Measurements from ENCODE around the gene BTBD1. TPM values are rescaled to one million over a fixed set of nuclear protein-coding genes. Genes with fewer than 3 reads are reported as not detected.

BTBD1 gene
- total and polyA plus RNA-seq, 2 donors: 44.4 to 61.1 TPM

- no peak for DNase-seq (ENCODE audit: low read depth in 6 of 9, low spot score in 9 of 9)
- H3K36me3 ChIP-seq (ENCODE audit: control insufficient read depth in 2 of 2, insufficient read depth in 2 of 2, low read length in 1 of 2): no peaks in the 10 kb centered on the region
- peaks cover 12 to 18% of the 10 kb centered on the region in 2 donors for H3K4me1 ChIP-seq (ENCODE audit: control insufficient read depth in 2 of 2, insufficient read depth in 2 of 2, low read length in 2 of 2)
- H3K9me3 ChIP-seq (ENCODE audit: control insufficient read depth in 2 of 2, insufficient read depth in 1 of 2, low read length in 1 of 2): peaks cover 0 to under 1% of the 10 kb centered on the region in 2 donors
- no peaks in the 10 kb centered on the region for H3K27me3 ChIP-seq (ENCODE audit: control insufficient read depth in 2 of 2, insufficient read depth in 1 of 2, low read length in 1 of 2)
- no peak overlapping the region for H3K4me3 ChIP-seq (ENCODE audit: low read length in 2 of 2)
- H3K27ac ChIP-seq (ENCODE audit: low read depth in 1 of 2, low read length in 1 of 2): peak overlapping the region in 1 of 2 donors; percentile 44
- WGBS: 88% methylated on average over 6 of the region's 6 CpGs
These were observed 1.0 kb upstream of the BTBD1 start for GRCh38 chr15:83068054-83068453.

GRCh38 chr15:83067638-83067962, 548 bp upstream of the BTBD1 start:
- 83% methylated on average over 12 of the region's 12 CpGs for WGBS
- Histone ChIP-seq H3K4me1 (ENCODE audit: control insufficient read depth in 2 of 2, insufficient read depth in 2 of 2, low read length in 2 of 2) (peaks cover 12 to 18% of the 10 kb centered on the region in 2 donors), H3K27ac (ENCODE audit: low read depth in 1 of 2, low read length in 1 of 2) (peak overlapping the region; percentile 44 to 94), H3K36me3 (ENCODE audit: control insufficient read depth in 2 of 2, insufficient read depth in 2 of 2, low read length in 1 of 2) (no peaks in the 10 kb centered on the region), H3K4me3 (ENCODE audit: low read length in 2 of 2) (peak overlapping the region; percentile 63 to 98), H3K27me3 (ENCODE audit: control insufficient read depth in 2 of 2, insufficient read depth in 1 of 2, low read length in 1 of 2) (no peaks in the 10 kb centered on the region), H3K9me3 (ENCODE audit: control insufficient read depth in 2 of 2, insufficient read depth in 1 of 2, low read length in 1 of 2) (no peaks in the 10 kb centered on the region)
- DNase-seq (ENCODE audit: low read depth in 6 of 9, low spot score in 9 of 9): no peak

- Histone ChIP-seq H3K27me3 (ENCODE audit: control insufficient read depth in 2 of 2, insufficient read depth in 1 of 2, low read length in 1 of 2) (no peaks in the 10 kb centered on the region), H3K36me3 (ENCODE audit: control insufficient read depth in 2 of 2, insufficient read depth in 2 of 2, low read length in 1 of 2) (peaks cover 0 to 7% of the 10 kb centered on the region in 2 donors), H3K9me3 (ENCODE audit: control insufficient read depth in 2 of 2, insufficient read depth in 1 of 2, low read length in 1 of 2) (no peaks in the 10 kb centered on the region), H3K27ac (ENCODE audit: low read depth in 1 of 2, low read length in 1 of 2) (peak overlapping the region in 1 of 2 donors; percentile 94), H3K4me3 (ENCODE audit: low read length in 2 of 2) (peak overlapping the region; percentile 63 to 98), H3K4me1 (ENCODE audit: control insufficient read depth in 2 of 2, insufficient read depth in 2 of 2, low read length in 2 of 2) (peaks cover 12 to 18% of the 10 kb centered on the region in 2 donors)
- DNase-seq (ENCODE audit: low read depth in 6 of 9, low spot score in 9 of 9): peak in 2 of 9 donors; percentile 12 to 39
- WGBS: 7% methylated on average over 42 of the region's 42 CpGs
These were observed 868 bp downstream of the BTBD1 start for GRCh38 chr15:83066034-83066733.

- peaks cover 0 to 7% of the 10 kb centered on the region in 2 donors for H3K36me3 ChIP-seq (ENCODE audit: control insufficient read depth in 2 of 2, insufficient read depth in 2 of 2, low read length in 1 of 2)
- 64% methylated on average over 3 of the region's 3 CpGs for WGBS
- H3K27me3 ChIP-seq (ENCODE audit: control insufficient read depth in 2 of 2, insufficient read depth in 1 of 2, low read length in 1 of 2): no peaks in the 10 kb centered on the region
- H3K4me1 ChIP-seq (ENCODE audit: control insufficient read depth in 2 of 2, insufficient read depth in 2 of 2, low read length in 2 of 2): peaks cover 12 to 18% of the 10 kb centered on the region in 2 donors
- no peaks in the 10 kb centered on the region for H3K9me3 ChIP-seq (ENCODE audit: control insufficient read depth in 2 of 2, insufficient read depth in 1 of 2, low read length in 1 of 2)
- H3K4me3 ChIP-seq (ENCODE audit: low read length in 2 of 2): peak overlapping the region; percentile 63 to 98
- H3K27ac ChIP-seq (ENCODE audit: low read depth in 1 of 2, low read length in 1 of 2): no peak overlapping the region
- peak in 1 of 9 donors; percentile 12 for DNase-seq (ENCODE audit: low read depth in 6 of 9, low spot score in 9 of 9)
These were observed 1.6 kb downstream of the BTBD1 start for GRCh38 chr15:83065431-83065830.

GRCh38 chr15:83064859-83065258, 2.2 kb downstream of the BTBD1 start:
- DNase-seq (ENCODE audit: low read depth in 6 of 9, low spot score in 9 of 9): peak in 1 of 9 donors; percentile 9
- H3K9me3 ChIP-seq (ENCODE audit: control insufficient read depth in 2 of 2, insufficient read depth in 1 of 2, low read length in 1 of 2): no peaks in the 10 kb centered on the region
- WGBS: 60% methylated on average over 4 of the region's 4 CpGs
- no peak overlapping the region for H3K27ac ChIP-seq (ENCODE audit: low read depth in 1 of 2, low read length in 1 of 2)
- peaks cover 12 to 18% of the 10 kb centered on the region in 2 donors for H3K4me1 ChIP-seq (ENCODE audit: control insufficient read depth in 2 of 2, insufficient read depth in 2 of 2, low read length in 2 of 2)
- H3K4me3 ChIP-seq (ENCODE audit: low read length in 2 of 2): peak overlapping the region in 1 of 2 donors; percentile 98
- H3K36me3 ChIP-seq (ENCODE audit: control insufficient read depth in 2 of 2, insufficient read depth in 2 of 2, low read length in 1 of 2): peaks cover 0 to 7% of the 10 kb centered on the region in 2 donors
- no peaks in the 10 kb centered on the region for H3K27me3 ChIP-seq (ENCODE audit: control insufficient read depth in 2 of 2, insufficient read depth in 1 of 2, low read length in 1 of 2)

GRCh38 chr15:83063551-83063950, 3.5 kb downstream of the BTBD1 start:
- Histone ChIP-seq H3K9me3 (ENCODE audit: control insufficient read depth in 2 of 2, insufficient read depth in 1 of 2, low read length in 1 of 2) (no peaks in the 10 kb centered on the region), H3K4me3 (ENCODE audit: low read length in 2 of 2) (no peak overlapping the region), H3K27me3 (ENCODE audit: control insufficient read depth in 2 of 2, insufficient read depth in 1 of 2, low read length in 1 of 2) (no peaks in the 10 kb centered on the region), H3K27ac (ENCODE audit: low read depth in 1 of 2, low read length in 1 of 2) (no peak overlapping the region), H3K4me1 (ENCODE audit: control insufficient read depth in 2 of 2, insufficient read depth in 2 of 2, low read length in 2 of 2) (peaks cover 12 to 18% of the 10 kb centered on the region in 2 donors), H3K36me3 (ENCODE audit: control insufficient read depth in 2 of 2, insufficient read depth in 2 of 2, low read length in 1 of 2) (peaks cover 0 to 7% of the 10 kb centered on the region in 2 donors)
- WGBS: 90% methylated on average over 4 of the region's 4 CpGs
- peak in 1 of 9 donors; percentile 32 for DNase-seq (ENCODE audit: low read depth in 6 of 9, low spot score in 9 of 9)

- Histone ChIP-seq H3K9me3 (ENCODE audit: control insufficient read depth in 2 of 2, insufficient read depth in 1 of 2, low read length in 1 of 2) (no peaks in the 10 kb centered on the region), H3K36me3 (ENCODE audit: control insufficient read depth in 2 of 2, insufficient read depth in 2 of 2, low read length in 1 of 2) (peaks cover 2 to 7% of the 10 kb centered on the region in 2 donors), H3K4me1 (ENCODE audit: control insufficient read depth in 2 of 2, insufficient read depth in 2 of 2, low read length in 2 of 2) (peaks cover 12 to 18% of the 10 kb centered on the region in 2 donors), H3K27ac (ENCODE audit: low read depth in 1 of 2, low read length in 1 of 2) (no peak overlapping the region), H3K27me3 (ENCODE audit: control insufficient read depth in 2 of 2, insufficient read depth in 1 of 2, low read length in 1 of 2) (no peaks in the 10 kb centered on the region), H3K4me3 (ENCODE audit: low read length in 2 of 2) (no peak overlapping the region)
- DNase-seq (ENCODE audit: low read depth in 6 of 9, low spot score in 9 of 9): peak in 1 of 9 donors; percentile 9
- 60% methylated on average over 3 of the region's 3 CpGs for WGBS
These were observed 4.3 kb downstream of the BTBD1 start for GRCh38 chr15:83062768-83063180.

- no peak for DNase-seq (ENCODE audit: low read depth in 6 of 9, low spot score in 9 of 9)
- Histone ChIP-seq H3K27me3 (ENCODE audit: control insufficient read depth in 2 of 2, insufficient read depth in 1 of 2, low read length in 1 of 2) (no peaks in the 10 kb centered on the region), H3K9me3 (ENCODE audit: control insufficient read depth in 2 of 2, insufficient read depth in 1 of 2, low read length in 1 of 2) (no peaks in the 10 kb centered on the region), H3K36me3 (ENCODE audit: control insufficient read depth in 2 of 2, insufficient read depth in 2 of 2, low read length in 1 of 2) (peaks cover 5 to 7% of the 10 kb centered on the region in 2 donors), H3K27ac (ENCODE audit: low read depth in 1 of 2, low read length in 1 of 2) (no peak overlapping the region), H3K4me1 (ENCODE audit: control insufficient read depth in 2 of 2, insufficient read depth in 2 of 2, low read length in 2 of 2) (peaks cover 7 to 14% of the 10 kb centered on the region in 2 donors), H3K4me3 (ENCODE audit: low read length in 2 of 2) (no peak overlapping the region)
- WGBS: 94% methylated on average over 2 of the region's 2 CpGs
These were observed 5.4 kb downstream of the BTBD1 start for GRCh38 chr15:83061680-83062079.

GRCh38 chr15:83057696-83058376, 9.2 kb downstream of the BTBD1 start:
- Histone ChIP-seq H3K9me3 (ENCODE audit: control insufficient read depth in 2 of 2, insufficient read depth in 1 of 2, low read length in 1 of 2) (no peaks in the 10 kb centered on the region), H3K27ac (ENCODE audit: low read depth in 1 of 2, low read length in 1 of 2) (no peak overlapping the region), H3K36me3 (ENCODE audit: control insufficient read depth in 2 of 2, insufficient read depth in 2 of 2, low read length in 1 of 2) (peaks cover 13 to 29% of the 10 kb centered on the region in 2 donors), H3K4me1 (ENCODE audit: control insufficient read depth in 2 of 2, insufficient read depth in 2 of 2, low read length in 2 of 2) (no peaks in the 10 kb centered on the region), H3K27me3 (ENCODE audit: control insufficient read depth in 2 of 2, insufficient read depth in 1 of 2, low read length in 1 of 2) (no peaks in the 10 kb centered on the region), H3K4me3 (ENCODE audit: low read length in 2 of 2) (no peak overlapping the region)
- WGBS: 96% methylated on average over 7 of the region's 7 CpGs
- no peak for DNase-seq (ENCODE audit: low read depth in 6 of 9, low spot score in 9 of 9)
